H1 (cell line): Measurements from ENCODE around the gene PIGZ. TPM values are rescaled to one million over a fixed set of nuclear protein-coding genes. Genes with fewer than 3 reads are reported as not detected.

Experiments used
- CHD2 ChIP-seq: IDR thresholded peaks from 2 replicates; pipeline ENCODE4 v1.6.1; 2012; ENCODE audit warnings: low read length, improper control_type of control experiment
- FOSL1 ChIP-seq: IDR thresholded peaks from 2 replicates; pipeline ENCODE4 v1.6.1; 2011; ENCODE audit warnings: mild to moderate bottlenecking, low read depth, low read length, moderate library complexity; ENCODE audit not compliant: insufficient read depth
- NANOG ChIP-seq: IDR thresholded peaks from 2 replicates; pipeline ENCODE4 v1.6.1; 2011; ENCODE audit warnings: low read length, low read depth, mild to moderate bottlenecking, inconsistent platforms; ENCODE audit not compliant: insufficient read depth, poor library complexity, severe bottlenecking
- SRF ChIP-seq: IDR thresholded peaks from 2 replicates; pipeline ENCODE4 v1.6.1; 2011; ENCODE audit warnings: mild to moderate bottlenecking, low read depth, low read length, moderate library complexity
- USF2 ChIP-seq: IDR thresholded peaks from 2 replicates; pipeline ENCODE4 v1.6.1; 2011; ENCODE audit warnings: low read length, improper control_type of control experiment
- polyA plus RNA-seq, 7 experiments: library from polyadenylated mRNA; depleted of rRNA in 3 of 7; stranded (reverse) in 5 of 7; unstranded in 2 of 7; fragments of >200 nt in 5 of 7; fragments of 200-250 nt in 2 of 7; gene quantifications; 1 replicate in 5 of 7; 2 replicates in 1 of 7; 4 replicates in 1 of 7; pipeline versions ENCODE4 v1.2.1 to v1.2.3, GENCODE V29; 2011 to 2013; ENCODE audit warnings: missing spikeins in 2 of 7, mixed read lengths in 2 of 7
- total RNA-seq: library from RNA; stranded (reverse); fragmentation: NEBNext Ultra II Directional; extraction: Animal tissue kit (Norgen Biotek cat#: 25700); gene quantifications from 2 replicates; pipeline ENCODE4 v1.2.1, GENCODE V29; 2021

PIGZ gene
- total and polyA plus RNA-seq, 2 of the 8 experiments (the other 6 are each of a cell fraction or from before 2014, with no cell fraction given) = 0.32 TPM; not detected in 1

GRCh38 chr3:197017003-197017402 lies 48.4 kb upstream of the PIGZ start (continued):
- TF ChIP-seq NANOG = no peak
- TF ChIP-seq SRF = no peak
- no peak for TF ChIP-seq FOSL1
- no peak for TF ChIP-seq CHD2
- TF ChIP-seq USF2 = no peak
